Limb (tissue), 2 donors: ENCODE data around the gene C16orf54.
"Not testable (repeated sequence)": the region's sequence is repeated elsewhere in the genome, so short reads cannot be mapped to it uniquely, and the experiment has no call there.

Experiments
- DNase-seq, 2 donors: peaks; one replicate each; pipeline ENCODE4 v3.0.0-alpha.2; 2016; ENCODE audit errors: extremely low spot score in 2 of 2

C16orf54 gene

DNA sequence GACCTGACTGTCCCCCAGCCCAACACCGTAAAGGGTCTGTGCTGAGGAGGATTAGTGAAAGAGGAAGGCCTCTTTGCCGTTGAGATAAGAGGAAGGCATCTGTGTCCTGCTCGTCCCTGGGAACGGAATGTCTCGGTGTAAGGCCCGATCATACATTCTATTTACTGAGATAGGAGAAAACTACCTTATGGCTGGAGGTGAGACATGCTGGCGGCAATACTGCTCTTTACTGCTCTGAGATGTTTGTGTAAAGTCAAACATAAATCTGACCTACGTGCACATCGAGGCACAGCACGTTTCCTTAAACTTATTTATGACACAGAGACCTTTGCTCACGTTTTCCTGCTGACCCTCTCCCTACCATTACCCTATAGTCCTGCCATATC lies 5.2 kb downstream of the C16orf54 start:
- DNase-seq: not testable (repeated sequence)

DNA sequence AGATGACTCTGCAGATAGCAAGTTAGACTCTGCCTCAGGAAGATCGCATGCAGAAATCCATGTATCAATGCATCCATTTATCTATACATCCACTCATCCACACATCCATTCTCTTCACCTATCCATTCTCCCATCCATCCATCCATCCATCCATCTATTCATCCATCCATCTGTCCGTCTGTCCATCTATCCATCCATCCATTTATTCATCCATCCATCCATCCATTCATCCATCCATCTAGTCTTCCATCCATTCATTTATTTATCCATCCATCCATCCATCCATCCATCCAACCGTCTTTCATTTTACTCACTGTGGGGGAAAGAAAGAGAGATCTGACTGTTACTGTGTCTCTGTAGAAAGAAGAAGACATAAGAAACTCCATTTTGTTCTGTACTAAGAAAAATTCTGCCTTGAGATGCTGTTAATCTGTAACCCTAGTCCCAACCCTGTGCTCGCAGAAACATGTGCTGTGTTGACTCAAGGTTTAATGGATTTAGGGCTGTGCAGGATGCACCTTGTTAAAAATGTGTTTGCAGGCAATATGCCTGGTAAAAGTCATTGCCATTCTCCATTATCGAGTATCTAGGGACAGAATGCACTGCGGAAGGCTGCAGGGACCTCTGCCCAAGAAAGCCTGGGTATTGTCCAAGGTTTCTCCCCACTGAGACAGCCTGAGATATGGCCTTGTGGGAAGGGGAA lies 5.7 kb downstream of the C16orf54 start:
- DNase-seq: not testable (repeated sequence)

- no peak for DNase-seq
These were observed 7.3 kb downstream of the C16orf54 start for GRCh38 chr16:29738514-29738913.

- DNase-seq: no peak
These were observed 8.1 kb downstream of the C16orf54 start for GRCh38 chr16:29737713-29738112.

- DNase-seq: no peak
These were observed 9.0 kb downstream of the C16orf54 start for GRCh38 chr16:29736764-29737163.

- no peak for DNase-seq
These were observed 9.7 kb downstream of the C16orf54 start for GRCh38 chr16:29736112-29736511.

DNA sequence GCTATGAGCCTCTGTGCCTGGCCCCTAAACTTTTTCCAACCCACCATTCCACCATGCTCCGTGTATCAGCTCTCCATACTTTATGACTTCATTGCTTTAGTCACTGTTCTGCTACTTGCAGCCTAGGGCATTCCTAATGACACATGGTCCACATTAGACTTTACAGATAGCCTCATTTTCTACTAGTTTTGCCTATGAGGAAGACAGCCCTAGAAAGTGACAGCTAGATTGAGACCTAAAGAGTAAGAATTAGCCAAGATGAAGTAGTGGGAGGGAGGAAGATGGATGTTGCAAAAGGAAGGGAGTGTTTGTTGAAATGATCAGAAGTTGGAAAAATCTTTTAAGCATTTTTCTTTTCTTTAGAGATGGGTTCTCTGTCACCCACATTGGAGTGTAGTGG lies 11.0 kb downstream of the C16orf54 start:
- no peak for DNase-seq

- DNase-seq: not testable (repeated sequence)
These were observed 13.8 kb downstream of the C16orf54 start for GRCh38 chr16:29731768-29732601.

DNA sequence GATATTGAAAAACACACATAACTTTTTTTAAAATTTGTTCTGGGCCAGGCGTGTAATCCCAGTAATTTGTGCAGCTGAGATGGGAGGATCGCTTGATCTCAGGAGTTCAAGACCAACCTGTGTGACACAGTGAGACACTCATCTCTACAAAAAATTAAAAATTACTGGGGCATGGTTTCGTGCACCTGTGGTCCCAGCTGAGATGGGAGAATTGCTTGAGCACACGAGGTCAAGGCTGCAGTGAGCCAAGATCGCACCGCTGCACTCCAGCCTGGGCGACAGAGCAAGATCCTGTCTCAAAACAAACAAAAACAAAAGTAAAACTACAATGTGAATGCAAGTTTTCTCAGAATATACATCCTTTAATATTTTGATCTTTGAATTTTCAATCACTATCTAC lies 15.1 kb downstream of the C16orf54 start:
- DNase-seq: no peak

DNA sequence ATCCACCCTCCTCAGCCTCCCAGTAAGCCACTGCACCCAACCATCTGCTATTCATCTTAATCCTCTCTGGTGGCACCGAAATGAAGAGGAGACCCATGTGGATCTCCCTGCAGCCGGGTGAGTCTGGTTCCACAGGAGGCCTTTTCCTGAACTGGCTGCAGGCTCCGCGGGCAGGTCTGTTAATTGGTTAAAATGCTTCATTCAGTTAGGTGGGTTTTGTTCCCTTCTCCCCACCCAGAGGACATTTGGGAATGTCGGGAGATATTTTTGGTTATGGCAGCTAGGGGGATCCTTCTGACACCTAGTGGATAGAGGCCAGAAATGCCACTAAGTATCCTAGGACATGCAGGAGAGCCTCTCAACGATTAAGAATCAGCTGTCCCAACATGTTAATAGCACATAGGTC lies 16.7 kb downstream of the C16orf54 start:
- DNase-seq: peak in 1 of 2 donors; percentile 63

DNA sequence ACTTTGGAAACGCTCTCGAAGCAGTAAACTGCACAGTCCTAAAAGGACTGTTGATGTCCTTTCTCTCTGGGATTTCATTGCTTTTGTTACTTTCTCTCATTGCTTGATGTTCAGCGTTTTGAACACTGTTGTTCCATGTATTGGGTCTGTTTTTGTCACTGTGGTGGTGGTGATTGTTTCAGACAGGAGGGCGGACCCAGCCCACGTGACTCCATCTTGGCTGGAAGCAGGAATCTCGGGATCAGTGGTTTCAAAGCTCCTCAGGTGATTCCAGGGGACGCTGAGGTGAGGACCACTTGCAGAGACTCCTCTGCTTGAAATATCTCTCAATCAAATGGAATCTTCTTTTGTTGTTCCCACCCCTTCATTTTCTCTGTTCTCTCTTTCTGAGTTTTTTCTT lies 18.3 kb downstream of the C16orf54 start:
- DNase-seq: no peak

DNA sequence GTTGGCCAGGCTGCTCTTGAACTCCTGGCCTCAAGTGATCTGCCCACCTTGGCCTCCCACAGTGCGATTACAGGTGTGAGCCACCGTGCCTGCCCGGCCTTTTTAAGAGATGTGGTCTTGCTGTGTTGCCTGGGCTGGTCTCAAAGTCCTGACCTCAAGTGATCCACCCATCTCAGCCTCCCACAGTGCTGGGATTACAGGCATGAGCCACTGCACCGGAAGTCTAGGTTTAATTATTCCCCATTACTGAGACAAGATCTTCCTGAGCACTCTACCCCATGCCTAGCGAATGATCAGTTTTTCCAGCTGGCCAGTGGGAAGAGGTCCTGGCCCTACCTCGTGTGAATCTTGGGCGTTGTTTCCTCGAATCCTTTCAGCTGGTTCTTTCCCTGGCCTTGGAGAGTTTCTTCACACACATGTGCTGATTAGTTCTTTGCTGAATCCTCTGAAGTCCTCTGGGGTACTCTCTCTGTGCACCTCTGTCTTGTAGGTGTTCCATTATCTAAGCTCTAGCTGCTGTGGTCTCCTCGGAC lies 18.9 kb downstream of the C16orf54 start:
- no peak for DNase-seq

- DNase-seq: peak; percentile 57 to 72
These were observed 24.5 kb downstream of the C16orf54 start for GRCh38 chr16:29721167-29721879.

DNA sequence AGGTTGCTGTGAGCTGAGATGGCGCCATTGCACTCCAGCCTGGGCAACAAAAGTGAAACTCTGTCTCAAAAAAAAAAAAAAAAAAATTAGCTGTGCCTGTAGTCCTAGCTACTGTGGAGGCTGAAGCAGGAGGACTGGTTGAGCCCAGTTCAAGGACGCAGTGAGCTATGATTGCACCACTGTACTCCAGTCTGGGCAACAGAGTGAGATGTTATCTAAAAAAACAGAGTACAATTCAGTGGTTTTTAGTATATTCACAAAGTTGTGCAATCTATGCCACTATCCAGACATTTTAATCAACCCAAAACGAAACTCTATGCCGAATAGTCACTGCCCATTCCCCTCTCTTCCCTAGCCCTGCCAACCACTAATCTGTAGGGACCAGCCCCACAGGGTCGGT lies 25.1 kb downstream of the C16orf54 start:
- no peak for DNase-seq

- DNase-seq: no peak
These were observed 26.7 kb downstream of the C16orf54 start for GRCh38 chr16:29719063-29719462.

GRCh38 chr16:29717113-29717512 lies 28.7 kb downstream of the C16orf54 start:
- no peak for DNase-seq

DNA sequence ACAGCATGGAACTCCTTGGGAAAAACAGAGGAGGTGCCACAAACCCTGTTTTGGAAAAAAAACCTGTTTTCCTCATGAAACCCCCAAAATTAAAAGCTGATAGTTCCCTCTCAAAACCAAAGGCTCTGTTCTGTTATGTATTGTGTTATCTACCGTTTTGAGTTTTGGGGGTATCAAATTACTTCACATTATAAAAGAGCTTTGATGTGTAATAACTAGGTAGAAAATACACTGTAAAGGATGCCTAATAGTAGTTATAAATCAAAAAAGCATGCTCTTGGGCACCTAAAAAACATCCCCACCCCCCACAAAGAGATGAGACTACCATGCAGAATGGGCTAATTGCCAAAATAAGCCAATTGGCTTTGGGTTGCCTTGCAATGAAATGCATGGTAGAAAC lies 30.8 kb downstream of the C16orf54 start:
- no peak for DNase-seq

DNA sequence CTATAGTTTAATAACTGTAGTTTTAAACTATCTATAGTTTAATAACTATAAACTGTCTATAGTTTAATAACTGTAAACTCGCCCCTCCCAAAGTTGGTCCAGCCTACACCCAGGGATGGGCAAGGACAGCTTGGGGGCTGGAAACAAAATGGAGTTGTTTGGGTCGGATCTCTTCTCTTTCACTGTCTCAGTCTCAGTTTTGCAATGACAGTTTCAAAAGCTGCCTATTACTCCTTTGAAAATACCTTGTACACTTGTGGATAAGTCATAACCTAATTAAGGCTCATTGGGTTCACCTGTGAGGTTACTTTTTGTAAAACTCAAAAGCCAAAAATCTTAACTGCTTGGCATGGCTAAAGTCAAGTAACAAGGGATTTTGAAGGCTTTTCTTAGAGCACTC lies 31.4 kb downstream of the C16orf54 start:
- DNase-seq: no peak

DNA sequence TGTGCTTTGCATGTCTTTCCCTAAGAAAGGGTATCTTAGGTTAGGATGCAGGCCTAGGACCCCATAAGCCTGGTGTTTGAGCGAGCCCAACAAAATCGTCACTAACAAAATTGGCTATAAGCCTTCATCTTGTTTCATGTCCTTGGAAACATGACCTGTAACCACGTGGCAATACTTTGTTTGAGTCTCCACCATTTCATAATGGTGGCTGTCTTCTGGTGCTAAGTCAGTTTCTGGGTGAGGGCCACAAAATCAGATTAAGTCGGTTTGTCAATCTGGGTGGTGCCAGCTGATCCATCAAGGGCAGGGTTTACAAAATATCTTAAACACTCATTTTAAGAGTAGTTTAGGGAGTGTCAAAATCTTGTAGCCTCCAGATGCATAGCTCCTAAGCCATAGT lies 33.0 kb downstream of the C16orf54 start:
- no peak for DNase-seq

DNA sequence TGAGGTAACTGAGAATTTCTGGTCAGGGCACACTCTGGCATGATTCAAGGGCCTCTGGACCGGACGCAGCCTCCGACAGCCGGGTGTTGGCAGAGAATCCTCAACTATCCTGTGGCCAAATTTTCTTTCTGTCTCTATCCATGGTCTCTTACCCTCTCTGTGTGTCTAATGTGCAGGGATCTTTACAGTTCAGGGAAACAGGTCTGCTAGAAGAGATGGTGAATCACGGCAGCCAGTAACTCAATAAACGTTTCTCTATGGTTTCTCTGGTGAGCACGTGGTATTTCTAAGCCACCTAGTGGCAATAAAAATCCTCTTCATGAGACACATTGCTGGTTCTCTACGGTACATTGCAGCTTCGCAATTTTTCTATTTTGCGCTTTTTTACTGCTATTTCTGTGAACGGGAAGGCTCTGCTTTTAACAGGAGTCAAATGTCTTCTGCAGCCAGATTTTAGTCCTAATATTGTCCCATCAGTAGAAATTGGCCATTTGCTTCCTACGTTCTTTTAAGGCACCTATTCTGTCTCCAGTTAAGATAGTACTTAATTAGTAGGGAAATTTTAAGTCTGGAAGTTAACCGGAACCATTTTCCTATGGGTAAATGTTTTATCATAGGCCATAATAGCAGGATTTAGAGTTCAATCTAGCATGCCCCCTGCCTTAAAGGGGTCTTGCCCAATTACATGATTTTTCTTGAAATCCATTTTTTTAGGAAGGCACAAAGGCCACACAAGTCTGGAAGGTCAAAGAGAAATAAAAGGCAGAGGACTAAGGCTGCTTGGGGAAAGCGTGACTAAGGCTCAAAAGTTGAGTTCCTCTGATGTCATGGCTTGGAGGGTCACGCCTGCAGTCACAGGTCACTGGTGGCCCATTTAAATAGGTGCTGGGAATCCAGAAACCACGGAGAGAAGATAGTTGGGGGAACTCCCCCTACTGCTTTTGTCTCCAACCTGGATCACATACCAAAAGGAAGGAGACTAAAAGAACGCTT lies 35.3 kb downstream of the C16orf54 start:
- peak; percentile 36 to 66 for DNase-seq

DNA sequence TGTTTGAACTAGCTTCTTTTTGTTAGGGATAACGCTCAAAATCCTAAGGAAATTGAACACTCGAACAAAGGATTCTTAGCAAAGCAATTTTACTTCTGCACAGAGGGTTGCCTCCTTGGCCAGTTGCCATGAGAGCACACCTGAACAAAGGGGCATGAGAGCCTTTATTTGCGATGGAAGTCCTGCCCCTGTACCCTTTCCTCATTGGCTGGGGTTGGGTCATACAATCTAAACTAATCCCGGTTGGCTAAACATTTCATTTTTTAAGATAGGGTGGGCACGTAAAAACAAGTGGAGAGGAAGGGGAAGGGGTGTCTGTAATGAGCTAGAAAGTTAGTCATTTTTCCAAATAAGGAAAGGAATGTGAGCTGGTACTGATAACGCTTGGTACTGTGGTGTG lies 36.1 kb downstream of the C16orf54 start:
- DNase-seq: not testable (repeated sequence)
